Fibroblast of the aortic adventitia (primary cell): ENCODE measurements around the gene SNX14. TPM values are rescaled to one million over a fixed set of nuclear protein-coding genes. Genes with fewer than 3 reads are reported as not detected.

Experiments
- DNase-seq: peaks from one replicate; pipeline ENCODE4 v3.0.0-alpha.2; 2010; ENCODE audit warnings: low read depth
- H3K4me3 ChIP-seq: 2 replicates; pipeline ENCODE4 v1.5.1; 2011; ENCODE audit warnings: low read depth, mild to moderate bottlenecking, control low read depth, low read length, moderate library complexity
- CTCF ChIP-seq: IDR thresholded peaks from 2 replicates; pipeline ENCODE4 v1.5.1; 2011; ENCODE audit warnings: mild to moderate bottlenecking, low read length, control low read depth, inconsistent platforms; ENCODE audit not compliant: insufficient read depth
- total RNA-seq: library from RNA; depleted of rRNA; stranded (reverse); fragments of >200 nt; gene quantifications from 2 replicates; pipeline ENCODE4 v1.2.3, GENCODE V29; 2012; ENCODE audit warnings: low replicate concordance

SNX14 gene
- total RNA-seq, 1 donor: 99.1 TPM

- no peak overlapping the region for H3K4me3 ChIP-seq
- DNase-seq: no peak
- no peak for TF ChIP-seq CTCF
These were observed 127.9 kb downstream of the SNX14 start for GRCh38 chr6:85465762-85466161.

GRCh38 chr6:85464722-85465150, 128.9 kb downstream of the SNX14 start:
- no peak for TF ChIP-seq CTCF
- peak overlapping the region; percentile 24 for H3K4me3 ChIP-seq
- DNase-seq: peak; percentile 81

GRCh38 chr6:85464260-85464644, 129.4 kb downstream of the SNX14 start:
- no peak for TF ChIP-seq CTCF
- peak overlapping the region; percentile 24 for H3K4me3 ChIP-seq
- peak; percentile 97 for DNase-seq

GRCh38 chr6:85463621-85464259, 129.9 kb downstream of the SNX14 start:
- no peak for DNase-seq
- no peak for TF ChIP-seq CTCF
- no peak overlapping the region for H3K4me3 ChIP-seq

GRCh38 chr6:85462673-85463072, 131.0 kb downstream of the SNX14 start:
- no peak for TF ChIP-seq CTCF
- no peak overlapping the region for H3K4me3 ChIP-seq
- no peak for DNase-seq

GRCh38 chr6:85461798-85462170, 131.9 kb downstream of the SNX14 start:
- no peak overlapping the region for H3K4me3 ChIP-seq
- no peak for DNase-seq
- TF ChIP-seq CTCF: no peak
